Vagina (tissue), 2 donors: ENCODE measurements around the gene ACTC1. TPM values are rescaled to one million over a fixed set of nuclear protein-coding genes. Genes with fewer than 3 reads are reported as not detected.

Experiments used
- DNase-seq, 2 donors: peaks; one replicate each; pipeline ENCODE4 v3.0.0-alpha.2; 2017; ENCODE audit errors: extremely low spot score in 2 of 2
- H3K27ac ChIP-seq: fragments of 200-600 bp; sonication (generic); one replicate; pipeline ENCODE4 v1.5.1; 2019
- H3K27me3 ChIP-seq: fragments of 200-600 bp; sonication (generic); one replicate; pipeline ENCODE4 v1.5.1; 2019
- H3K36me3 ChIP-seq, 2 donors: fragments of 200-600 bp; sonication (generic); one replicate each; pipeline ENCODE4 v1.5.1; 2017 to 2019
- H3K4me1 ChIP-seq: fragments of 200-600 bp; sonication (generic); one replicate; pipeline ENCODE4 v1.5.1; 2019
- H3K4me3 ChIP-seq, 2 donors: fragments of 200-600 bp; sonication (generic); 1 replicate in 1 of 2; 2 replicates in 1 of 2; pipeline ENCODE4 v1.5.1; 2016 to 2019
- H3K9me3 ChIP-seq: fragments of 200-600 bp; sonication (generic); one replicate; pipeline ENCODE4 v1.5.1; 2019
- POLR2A ChIP-seq, 2 donors: fragments of 450-650 bp; IDR thresholded peaks; one replicate each; pipeline ENCODE4 v1.6.1; 2017; ENCODE audit warnings: antibody characterized with exemption in 2 of 2, mild to moderate bottlenecking in 2 of 2, moderate library complexity in 2 of 2
- POLR2AphosphoS5 ChIP-seq, 2 donors: sonication (generic); formaldehyde crosslinking; IDR thresholded peaks; one replicate each; pipeline ENCODE4 v1.9.0; 2017; ENCODE audit warnings: antibody characterized with exemption in 2 of 2, mild to moderate bottlenecking in 2 of 2, low read depth in 1 of 2; ENCODE audit not compliant: insufficient read depth in 1 of 2
- intact Hi-C: fragments of 100-400 bp; cut with DNase I; formaldehyde crosslinking; loops from one replicate; pipeline ENCODE4 v1.15.1; 2023
- total RNA-seq: library from RNA; depleted of rRNA; stranded (reverse); fragments of >200 nt; gene quantifications from one replicate; pipeline ENCODE4 v1.2.3, GENCODE V29; 2016
- TF ChIP-seq, protein P1 (sequence below), 3 experiments: fragments of 450-650 bp in 2 of 3; fragments of 200-600 bp in 1 of 3; sonication (generic) in 1 of 3; IDR thresholded peaks; one replicate each; pipeline ENCODE4 v1.5.1; 2017 to 2019; ENCODE audit warnings: antibody characterized with exemption in 3 of 3, mild to moderate bottlenecking in 2 of 3, moderate library complexity in 2 of 3

Gene ACTC1
- total RNA-seq, 1 donor from 2014 or later: 15.0 TPM

DNA sequence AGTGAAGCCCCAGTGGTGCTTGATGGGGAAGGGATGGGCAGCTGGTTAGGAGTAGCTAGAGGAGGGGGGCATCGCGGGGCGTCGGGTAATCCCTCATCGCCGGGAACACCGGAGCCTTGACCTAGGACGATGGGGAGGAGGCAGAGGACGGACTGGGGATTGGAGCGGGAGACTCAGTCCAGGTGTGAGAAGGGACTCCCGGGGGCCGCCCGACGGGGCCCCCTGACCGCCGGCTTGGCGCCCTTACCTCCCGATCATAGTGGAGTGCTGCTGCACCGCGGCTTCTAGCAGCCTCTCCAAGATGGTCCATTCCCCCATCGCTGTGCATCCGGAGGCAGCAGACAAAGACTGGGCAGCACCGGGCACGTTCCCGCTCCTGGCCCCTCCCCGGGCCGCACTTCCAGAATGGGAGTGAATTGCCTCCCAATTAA lies 41.2 kb downstream of the ACTC1 start:
- Histone ChIP-seq H3K36me3 (no peaks in the 10 kb centered on the region), H3K27me3 (peaks cover 6% of the 10 kb centered on the region), H3K9me3 (no peaks in the 10 kb centered on the region), H3K4me3 (no peak overlapping the region), H3K27ac (no peak overlapping the region), H3K4me1 (no peaks in the 10 kb centered on the region)
- DNase-seq: no peak
- TF ChIP-seq, protein P1, sequence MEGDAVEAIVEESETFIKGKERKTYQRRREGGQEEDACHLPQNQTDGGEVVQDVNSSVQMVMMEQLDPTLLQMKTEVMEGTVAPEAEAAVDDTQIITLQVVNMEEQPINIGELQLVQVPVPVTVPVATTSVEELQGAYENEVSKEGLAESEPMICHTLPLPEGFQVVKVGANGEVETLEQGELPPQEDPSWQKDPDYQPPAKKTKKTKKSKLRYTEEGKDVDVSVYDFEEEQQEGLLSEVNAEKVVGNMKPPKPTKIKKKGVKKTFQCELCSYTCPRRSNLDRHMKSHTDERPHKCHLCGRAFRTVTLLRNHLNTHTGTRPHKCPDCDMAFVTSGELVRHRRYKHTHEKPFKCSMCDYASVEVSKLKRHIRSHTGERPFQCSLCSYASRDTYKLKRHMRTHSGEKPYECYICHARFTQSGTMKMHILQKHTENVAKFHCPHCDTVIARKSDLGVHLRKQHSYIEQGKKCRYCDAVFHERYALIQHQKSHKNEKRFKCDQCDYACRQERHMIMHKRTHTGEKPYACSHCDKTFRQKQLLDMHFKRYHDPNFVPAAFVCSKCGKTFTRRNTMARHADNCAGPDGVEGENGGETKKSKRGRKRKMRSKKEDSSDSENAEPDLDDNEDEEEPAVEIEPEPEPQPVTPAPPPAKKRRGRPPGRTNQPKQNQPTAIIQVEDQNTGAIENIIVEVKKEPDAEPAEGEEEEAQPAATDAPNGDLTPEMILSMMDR (IDR thresholded peaks at IDR 0.05): no peak
- TF ChIP-seq POLR2A (IDR thresholded peaks at IDR 0.05) (no peak), POLR2AphosphoS5 (IDR thresholded peaks at IDR 0.05; ENCODE audit: insufficient read depth in 1 of 2, low read depth in 1 of 2) (no peak)
- intact Hi-C loops: no loop called here

DNA sequence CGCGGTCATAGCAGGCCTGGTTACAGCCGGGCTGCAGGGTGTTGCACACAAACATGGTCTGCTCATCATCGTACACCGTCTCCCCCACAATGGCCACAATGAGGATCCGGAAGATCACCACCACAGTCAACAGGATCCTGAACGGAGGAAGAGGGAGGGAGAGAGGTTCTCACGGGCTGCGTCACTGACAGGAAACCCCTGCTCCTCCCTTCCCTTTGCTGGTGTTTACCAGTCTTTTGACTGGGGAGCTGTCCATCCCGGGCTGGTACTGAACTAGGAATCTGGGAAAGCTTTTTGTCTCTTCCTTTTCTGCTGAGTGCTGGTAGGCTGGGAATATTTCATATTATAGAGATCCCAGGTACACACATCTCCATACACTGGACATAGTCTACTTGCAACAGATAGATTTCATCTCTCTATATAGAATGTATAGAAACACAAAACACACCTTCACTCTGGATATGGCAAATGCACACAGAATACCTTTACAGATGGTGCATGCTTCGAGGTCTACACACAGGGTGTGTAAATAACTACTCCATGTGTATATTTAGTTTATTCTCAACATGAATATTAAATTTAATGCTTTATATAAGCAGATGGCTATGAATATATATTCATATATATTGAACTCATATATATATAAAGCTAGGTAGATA lies 42.0 kb downstream of the ACTC1 start:
- H3K4me3 ChIP-seq: no peak overlapping the region

DNA sequence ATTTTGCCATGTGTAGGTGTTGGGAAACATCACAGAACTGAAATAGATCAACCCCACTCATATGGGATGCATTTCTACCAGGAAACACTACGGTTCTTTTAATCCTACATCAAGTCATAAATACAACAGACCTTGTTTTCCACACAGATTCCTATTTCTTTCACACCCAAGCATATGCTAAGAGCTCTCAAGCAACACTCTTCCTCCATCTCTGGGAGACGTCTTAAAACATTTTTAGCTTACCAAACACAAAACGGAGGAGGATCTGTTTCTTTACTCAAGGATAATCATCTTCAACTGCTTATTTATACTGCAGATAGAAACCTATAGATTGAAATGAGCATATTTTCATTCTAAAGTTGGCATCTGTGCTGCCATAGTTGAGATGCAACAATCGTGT lies 45.7 kb downstream of the ACTC1 start:
- H3K4me3 ChIP-seq: no peak overlapping the region
- no peaks in the 10 kb centered on the region for H3K36me3 ChIP-seq
- H3K27me3 ChIP-seq: peaks cover 5% of the 10 kb centered on the region
- no peaks in the 10 kb centered on the region for H3K9me3 ChIP-seq
- TF ChIP-seq, protein P1 (IDR thresholded peaks at IDR 0.05): no peak
- TF ChIP-seq POLR2AphosphoS5 (IDR thresholded peaks at IDR 0.05; ENCODE audit: insufficient read depth in 1 of 2, low read depth in 1 of 2): no peak
- no peak for TF ChIP-seq POLR2A (IDR thresholded peaks at IDR 0.05)
- no peaks in the 10 kb centered on the region for H3K4me1 ChIP-seq
- intact Hi-C loops: no loop called here
- DNase-seq: no peak
- H3K27ac ChIP-seq: no peak overlapping the region

More for the DNA sequence above, 42.0 kb downstream of the ACTC1 start:
- peaks cover 6% of the 10 kb centered on the region for H3K27me3 ChIP-seq
- H3K27ac ChIP-seq: no peak overlapping the region
- no peaks in the 10 kb centered on the region for H3K9me3 ChIP-seq
- H3K36me3 ChIP-seq: no peaks in the 10 kb centered on the region
- no peak for DNase-seq
- intact Hi-C loops: no loop called here
- H3K4me1 ChIP-seq: no peaks in the 10 kb centered on the region
- TF ChIP-seq, protein P1 (IDR thresholded peaks at IDR 0.05): no peak
- TF ChIP-seq POLR2AphosphoS5 (IDR thresholded peaks at IDR 0.05; ENCODE audit: insufficient read depth in 1 of 2, low read depth in 1 of 2): no peak
- no peak for TF ChIP-seq POLR2A (IDR thresholded peaks at IDR 0.05)

Other genes with a start within 250 kb of the ACTC1 start
- gene GOLGA8B, start 211.9 kb downstream of the ACTC1 start, total RNA-seq: 68.0 TPM
- gene GJD2, start 40.6 kb downstream of the ACTC1 start, total RNA-seq: not detected
- 21.9 TPM for gene AQR, start 174.2 kb upstream of the ACTC1 start, total RNA-seq
- 28.2 TPM for gene ZNF770, start 192.7 kb upstream of the ACTC1 start, total RNA-seq